HT1080 (cell line): ENCODE measurements around the gene STRN3. TPM values are rescaled to one million over a fixed set of nuclear protein-coding genes. Genes with fewer than 3 reads are reported as not detected.
"Not testable (repeated sequence)": the region's sequence is repeated elsewhere in the genome, so short reads cannot be mapped to it uniquely, and the experiment has no call there.

Experiments used
- DNase-seq: peaks from one replicate; pipeline ENCODE4 v3.0.0-alpha.2; 2015; ENCODE audit warnings: low read depth
- total RNA-seq: library from RNA; depleted of rRNA; stranded (reverse); fragments of >200 nt; shearing (Covaris generic); gene quantifications from 2 replicates; pipeline ENCODE4 v1.2.3, GENCODE V29; 2014

Gene STRN3
- total RNA-seq, 1 experiment from 2014 or later = 33.6 TPM

- no peak for DNase-seq
Measured at GRCh38 chr14:30972882-30973582, 53.1 kb downstream of the STRN3 start.

- DNase-seq = not testable (repeated sequence)
Measured at GRCh38 chr14:30972036-30972732, 54.0 kb downstream of the STRN3 start.

GRCh38 chr14:30971586-30971985 lies 54.6 kb downstream of the STRN3 start:
- DNase-seq = peak; percentile 14

GRCh38 chr14:30969796-30970195 lies 56.4 kb downstream of the STRN3 start:
- DNase-seq = not testable (repeated sequence)

- not testable (repeated sequence) for DNase-seq
Measured at GRCh38 chr14:30967364-30968098, 58.6 kb downstream of the STRN3 start.

- DNase-seq = peak; percentile 98
Measured at GRCh38 chr14:30966415-30967363, 59.5 kb downstream of the STRN3 start.

GRCh38 chr14:30965861-30966260 lies 60.3 kb downstream of the STRN3 start:
- not testable (repeated sequence) for DNase-seq

- DNase-seq = not testable (repeated sequence)
Measured at GRCh38 chr14:30962537-30962936, 63.6 kb downstream of the STRN3 start.

- no peak for DNase-seq
Measured at GRCh38 chr14:30961330-30961729, 64.8 kb downstream of the STRN3 start.

GRCh38 chr14:30960216-30960615 lies 66.0 kb downstream of the STRN3 start:
- DNase-seq = no peak

- no peak for DNase-seq
Measured at GRCh38 chr14:30958555-30959407, 67.4 kb downstream of the STRN3 start.

- DNase-seq = no peak
Measured at GRCh38 chr14:30957813-30958370, 68.3 kb downstream of the STRN3 start.

GRCh38 chr14:30949651-30950050 lies 76.5 kb downstream of the STRN3 start:
- no peak for DNase-seq

GRCh38 chr14:30943694-30944093 lies 82.5 kb downstream of the STRN3 start:
- DNase-seq = no peak

- DNase-seq = no peak
Measured at GRCh38 chr14:30940886-30941285, 85.3 kb downstream of the STRN3 start.

GRCh38 chr14:30938617-30939016 lies 87.6 kb downstream of the STRN3 start:
- no peak for DNase-seq

GRCh38 chr14:30935445-30935844 lies 90.7 kb downstream of the STRN3 start:
- DNase-seq = no peak

GRCh38 chr14:30933937-30934336 lies 92.2 kb downstream of the STRN3 start:
- DNase-seq = not testable (repeated sequence)

GRCh38 chr14:30928462-30928861 lies 97.7 kb downstream of the STRN3 start:
- DNase-seq = no peak

GRCh38 chr14:30925254-30925653 lies 100.9 kb downstream of the STRN3 start:
- DNase-seq = no peak
